Occipital lobe (tissue), 2 donors: ENCODE data around the gene ZIC5. TPM values are rescaled to one million over a fixed set of nuclear protein-coding genes. Genes with fewer than 3 reads are reported as not detected.
"Not testable (repeated sequence)": the region's sequence is repeated elsewhere in the genome, so short reads cannot be mapped to it uniquely, and the experiment has no call there.

ENCODE experiments used
- DNase-seq: peaks from one replicate; lab custom pipeline; 2025; lab: John Stamatoyannopoulos, UW
- total RNA-seq: library from RNA; depleted of rRNA; stranded (reverse); fragments of >200 nt; gene quantifications from one replicate; pipeline ENCODE4 v1.2.3, GENCODE V29; 2014

Gene ZIC5
- total RNA-seq, 1 donor from 2014 or later = 1.6 TPM

DNA sequence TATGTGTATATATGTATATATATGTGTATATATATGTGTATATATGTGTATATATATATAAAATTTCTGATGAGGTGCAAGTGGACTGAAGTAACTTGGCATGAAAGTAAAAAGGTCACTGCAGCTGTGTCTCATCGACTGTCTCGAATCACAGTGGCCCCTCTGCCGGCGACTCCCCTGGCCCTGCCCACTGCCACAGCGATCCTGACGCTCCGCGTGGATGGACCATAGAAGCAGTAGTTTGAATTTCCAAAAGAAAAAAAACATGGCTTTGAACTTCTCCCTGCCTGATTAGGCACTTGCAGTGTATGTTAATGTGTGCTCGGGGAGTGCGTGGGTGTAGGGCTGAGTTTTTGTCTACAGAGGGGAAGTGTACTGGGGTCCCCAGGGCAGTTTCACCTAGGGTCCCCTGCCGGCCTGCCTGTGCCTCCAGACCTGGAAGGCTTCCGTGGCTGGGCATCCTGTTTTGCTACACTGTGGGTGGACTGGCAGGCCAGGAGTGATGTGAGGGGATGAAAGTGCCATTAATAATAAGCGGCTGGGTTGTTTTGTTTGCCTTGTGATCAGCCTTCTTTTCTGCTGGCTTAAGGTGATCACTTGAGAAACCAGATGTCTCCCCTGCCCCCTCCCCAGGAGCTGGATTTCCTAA lies 10.8 kb downstream of the ZIC5 start:
- DNase-seq = no peak

- DNase-seq = no peak
Observed at GRCh38 chr13:99959540-99960230, 11.9 kb downstream of the ZIC5 start.

- DNase-seq = no peak
Observed at GRCh38 chr13:99959127-99959539, 12.4 kb downstream of the ZIC5 start.

DNA sequence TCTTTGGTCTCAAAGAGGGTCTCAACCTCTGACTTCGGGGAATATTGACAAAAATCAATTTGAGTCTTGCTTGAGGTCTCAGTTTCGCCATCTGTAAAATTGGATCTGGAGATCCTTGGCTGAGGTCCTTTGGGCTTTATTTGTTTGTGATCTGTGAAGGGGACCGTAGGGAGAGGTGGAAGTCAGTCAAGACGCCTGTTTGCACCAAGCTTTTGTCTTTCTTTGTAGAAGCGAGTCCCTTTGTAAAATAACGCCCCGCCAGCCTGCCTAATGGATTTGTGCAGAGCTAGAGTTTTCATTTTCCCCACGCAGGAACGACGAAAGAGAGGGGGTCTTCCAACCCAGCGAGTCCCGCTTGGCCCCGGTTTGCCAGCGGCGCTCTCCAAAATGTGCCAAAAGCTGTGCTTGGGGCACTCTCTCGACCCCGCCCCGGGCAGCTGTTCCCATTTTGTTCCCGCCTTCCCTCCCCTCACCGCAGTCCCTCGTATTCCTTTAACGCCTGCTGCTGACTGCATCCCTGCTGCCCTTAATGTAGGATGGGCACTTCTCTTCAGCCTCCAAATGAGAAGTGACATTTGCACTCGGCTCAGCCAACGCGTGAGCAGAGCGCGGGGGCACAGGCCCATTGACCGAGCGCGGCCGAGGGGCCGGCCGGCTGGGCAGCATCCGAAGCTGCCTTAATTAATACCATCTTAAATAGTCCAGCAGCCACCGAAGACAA lies 13.0 kb downstream of the ZIC5 start:
- DNase-seq = no peak

DNA sequence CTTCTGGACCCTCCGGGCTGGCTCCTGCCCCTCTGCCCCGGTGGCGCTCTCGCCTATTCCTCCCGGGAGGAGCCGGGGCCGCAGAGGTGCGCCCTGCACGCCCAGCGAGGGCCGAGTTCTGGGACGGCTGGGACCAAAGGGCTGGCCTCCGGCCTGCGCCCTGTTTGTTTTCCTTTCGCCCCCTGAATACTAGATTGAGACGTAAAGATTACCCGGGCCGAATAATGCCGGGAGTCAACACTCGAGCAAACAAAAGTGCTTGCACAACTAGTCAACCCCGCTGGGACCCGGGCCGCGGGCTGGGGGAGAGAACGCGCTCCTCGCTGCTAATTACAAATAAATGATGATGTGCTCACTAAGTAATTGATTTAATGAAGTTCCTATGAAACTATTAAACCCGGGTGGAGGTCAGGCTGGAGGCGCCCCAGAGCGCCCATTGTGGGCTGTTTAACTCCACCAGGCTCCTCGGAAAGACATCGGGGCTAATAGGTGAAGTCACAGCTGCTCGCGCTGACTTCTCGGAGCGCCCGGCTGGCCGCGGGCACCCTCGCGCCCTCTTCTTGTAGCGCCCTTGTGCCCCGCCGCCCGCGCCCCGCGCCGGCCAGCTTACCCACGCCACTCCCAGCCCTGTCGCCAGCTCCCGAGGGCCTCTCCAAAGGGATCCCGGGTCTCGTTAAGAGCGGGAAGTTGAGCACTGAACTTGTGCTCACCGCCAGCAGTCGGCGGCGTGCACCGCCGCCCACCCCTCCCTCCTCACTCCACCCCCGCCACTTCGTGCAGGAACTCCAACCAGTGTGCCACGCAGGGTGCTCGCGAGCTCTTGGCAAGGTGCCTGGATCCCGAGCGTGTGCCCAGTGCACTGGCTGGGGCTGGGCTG lies 14.9 kb downstream of the ZIC5 start:
- no peak for DNase-seq

DNA sequence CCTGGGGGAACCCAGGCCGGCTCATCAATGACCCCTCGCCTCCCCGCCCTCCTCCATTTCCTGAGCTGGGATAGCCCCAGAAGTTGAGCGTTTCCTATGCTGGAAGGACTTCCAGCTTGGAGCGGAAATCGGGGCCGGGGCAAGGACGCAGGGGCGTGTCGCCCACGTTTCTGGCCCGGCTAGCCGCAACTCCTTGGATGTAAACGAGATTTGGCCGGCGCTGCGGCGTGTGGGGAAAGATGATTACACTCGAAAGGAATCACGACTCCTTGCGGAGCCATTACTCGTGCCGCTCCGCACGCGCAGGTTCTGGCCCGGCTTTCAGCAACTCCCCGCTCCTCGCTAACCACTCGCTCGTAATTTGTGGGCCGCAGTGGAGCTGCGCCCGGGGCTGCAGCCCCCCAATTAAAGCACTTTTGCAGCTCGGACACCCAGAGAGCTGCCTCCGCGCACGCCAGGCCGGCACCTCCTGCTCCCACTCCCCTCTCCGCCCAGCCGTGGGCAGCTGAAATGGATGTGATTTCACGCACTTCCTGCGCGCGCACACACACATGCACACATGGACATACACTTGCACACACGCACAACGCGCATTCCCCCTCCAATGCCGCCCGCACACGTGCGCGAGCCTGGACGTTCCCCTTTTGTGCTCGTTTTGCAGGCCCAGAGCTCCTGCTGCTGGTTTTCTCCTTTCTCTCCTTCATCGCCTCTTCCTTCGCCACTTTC lies 15.7 kb downstream of the ZIC5 start:
- DNase-seq = no peak

DNA sequence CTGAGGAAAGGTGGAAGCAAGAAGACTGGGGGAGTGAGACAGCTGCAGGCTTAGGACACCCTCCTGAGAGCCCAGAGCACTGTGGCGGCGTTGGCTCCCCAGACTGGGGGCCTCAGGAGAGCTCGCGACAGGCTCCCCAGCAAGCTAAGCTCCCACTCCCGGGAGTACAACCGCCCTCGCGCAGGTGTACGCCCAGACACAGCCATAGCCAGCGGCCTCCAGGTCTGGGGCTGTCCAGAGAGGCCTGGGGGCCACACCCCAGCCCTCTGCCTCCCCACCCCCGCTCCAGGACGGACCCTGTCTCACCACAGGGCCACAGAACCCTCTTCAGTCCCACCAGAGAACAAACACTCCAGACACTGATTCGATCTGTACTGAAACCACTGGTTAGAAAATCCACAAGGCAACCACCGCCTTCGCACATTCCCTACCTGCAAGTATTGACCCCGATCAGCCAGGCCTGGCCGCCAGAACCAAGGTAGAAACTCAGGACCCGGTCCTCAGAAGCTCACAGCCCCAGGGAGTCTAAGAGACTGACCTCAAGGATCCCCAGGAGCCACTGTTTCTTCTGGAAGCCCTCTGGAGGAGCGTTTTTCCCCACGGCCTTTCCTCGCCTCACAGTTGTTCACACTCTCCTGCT lies 16.3 kb downstream of the ZIC5 start:
- DNase-seq = no peak

- DNase-seq = no peak
Observed at GRCh38 chr13:99953138-99953755, 18.3 kb downstream of the ZIC5 start.

- DNase-seq = not testable (repeated sequence)
Observed at GRCh38 chr13:99951666-99952065, 19.9 kb downstream of the ZIC5 start.

DNA sequence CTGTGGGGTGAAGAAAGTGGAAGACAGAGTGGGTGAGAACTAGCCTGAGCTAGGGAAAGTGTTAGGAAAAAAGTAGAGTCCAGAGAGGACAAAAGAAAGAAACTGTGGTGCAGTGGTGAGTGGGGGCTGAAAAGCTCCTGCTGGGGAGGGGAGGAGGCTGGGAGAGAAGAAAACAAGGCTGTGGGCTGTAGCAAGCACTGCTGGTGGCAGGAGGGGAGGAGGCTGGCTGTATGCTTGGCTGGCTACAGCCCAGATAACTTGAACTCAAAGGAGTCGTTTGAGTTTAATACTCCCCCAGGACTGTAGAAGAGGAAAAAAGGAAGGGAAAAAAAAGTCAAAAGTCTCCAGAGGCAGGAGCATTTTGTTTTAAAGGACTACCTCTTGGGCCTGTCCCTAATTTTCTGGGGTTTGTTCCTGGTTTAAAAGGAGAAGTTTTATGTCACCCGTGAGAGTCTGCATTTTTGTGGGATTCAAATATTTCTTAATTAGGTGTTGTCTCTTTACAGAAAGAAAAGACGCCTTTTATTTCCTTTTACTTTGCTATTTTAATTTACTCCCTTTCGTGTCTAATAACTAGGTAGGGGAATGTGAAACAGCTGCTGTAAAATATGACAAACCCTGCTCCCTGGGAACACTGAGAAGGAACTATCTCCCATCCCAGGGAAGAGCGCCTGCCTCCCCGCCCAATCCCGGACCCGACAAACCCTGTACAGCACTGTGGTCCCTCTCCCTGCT lies 21.7 kb downstream of the ZIC5 start:
- DNase-seq = no peak

DNA sequence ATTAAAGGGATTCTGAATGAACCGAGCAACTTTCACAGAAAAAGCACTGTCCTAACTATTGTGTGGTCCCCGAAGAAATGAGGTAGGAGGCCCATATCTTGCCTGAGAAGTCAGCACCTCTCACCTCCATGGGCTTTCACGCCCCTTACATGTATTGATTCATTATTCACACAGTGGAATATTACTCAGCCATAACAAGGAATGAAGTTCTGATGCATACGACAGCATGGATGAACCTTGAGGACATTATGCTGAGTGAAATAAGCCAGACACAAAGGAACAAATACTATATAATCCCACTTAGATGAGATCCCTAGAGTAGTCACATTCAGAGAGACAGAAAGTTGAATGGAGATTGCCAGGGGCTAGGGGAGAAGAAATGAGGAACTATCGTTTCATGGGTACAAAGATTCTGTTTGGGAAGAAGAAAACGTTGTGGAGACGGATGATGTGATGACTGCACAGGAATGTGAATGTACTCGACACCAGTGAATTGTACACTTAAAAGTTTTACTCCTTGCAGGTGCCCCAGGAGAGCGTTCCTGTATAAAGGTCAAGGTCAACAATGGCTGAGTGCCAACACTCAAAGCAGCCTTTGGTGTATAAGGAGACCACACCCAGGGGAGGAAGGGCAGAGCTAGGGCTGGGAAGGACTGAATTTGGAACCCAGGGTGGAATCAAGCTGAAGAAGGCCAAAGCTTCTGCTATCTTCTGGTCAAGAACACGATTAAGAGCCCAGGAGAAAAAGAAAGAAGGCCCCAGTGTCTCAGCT lies 22.5 kb downstream of the ZIC5 start:
- no peak for DNase-seq

DNA sequence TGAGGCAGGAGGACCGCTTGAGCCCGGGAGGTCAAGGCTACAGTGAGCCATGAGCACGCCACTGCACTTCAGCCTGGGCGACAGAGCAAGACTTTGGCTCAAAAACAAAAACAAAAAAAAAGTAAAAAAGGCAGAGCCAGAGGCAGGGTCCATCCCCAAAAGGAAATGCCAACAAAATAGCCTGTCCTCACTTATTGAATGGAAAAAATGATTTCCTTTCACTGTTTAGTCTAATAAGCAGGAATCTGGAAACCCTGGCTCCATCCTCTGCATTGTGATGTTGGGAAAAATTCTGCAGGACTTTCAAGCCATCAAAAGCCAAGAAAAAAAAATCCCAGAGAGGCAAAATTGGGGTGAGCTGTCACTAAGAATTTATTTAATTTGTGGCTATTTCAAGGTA lies 23.2 kb downstream of the ZIC5 start:
- DNase-seq = no peak

- DNase-seq = no peak
Observed at GRCh38 chr13:99947666-99948065, 23.9 kb downstream of the ZIC5 start.

GRCh38 chr13:99945515-99945914 lies 26.1 kb downstream of the ZIC5 start:
- not testable (repeated sequence) for DNase-seq

- DNase-seq = no peak
Observed at GRCh38 chr13:99944606-99945005, 27.0 kb downstream of the ZIC5 start.

- no peak for DNase-seq
Observed at GRCh38 chr13:99944102-99944501, 27.5 kb downstream of the ZIC5 start.

DNA sequence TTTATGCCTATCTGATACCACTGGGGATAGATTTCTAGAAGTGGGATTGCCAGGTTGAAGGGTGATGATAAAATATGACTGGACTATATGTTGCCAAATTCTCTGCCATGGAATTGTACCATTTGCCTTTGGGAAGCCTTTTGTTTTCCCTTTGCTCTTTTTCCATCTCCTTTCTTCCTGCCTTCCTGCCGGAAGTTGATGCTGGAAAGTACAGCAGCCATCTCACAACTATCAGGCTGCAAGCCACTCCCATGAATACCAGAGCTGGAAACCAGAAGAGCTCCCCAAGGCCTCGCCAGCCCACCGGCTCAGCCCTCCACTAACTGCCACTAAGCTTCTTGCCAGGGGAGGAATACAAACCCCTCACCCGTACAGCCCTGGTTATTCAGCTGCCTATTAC lies 29.7 kb downstream of the ZIC5 start:
- DNase-seq = no peak

GRCh38 chr13:99941086-99941485 lies 30.5 kb downstream of the ZIC5 start:
- DNase-seq = no peak

GRCh38 chr13:99938635-99939034 lies 32.9 kb downstream of the ZIC5 start:
- DNase-seq = no peak
